ENCODE measurements around the gene TBX21. TPM values are rescaled to one million over a fixed set of nuclear protein-coding genes. Genes with fewer than 3 reads are reported as not detected.

The TBX21 gene
- polyA plus RNA-seq, 6 donors from 2014 or later = 0.11 to 2.9 (median 2.0) TPM

GRCh38 chr17:47702391-47702995 is 30.5 kb upstream of the TBX21 start:
- Mint-ChIP-seq H3K27me3 (no peaks in the 10 kb centered on the region), H3K27ac (peak overlapping the region in 4 of 6 donors; percentile 32 to 80 (median 46)), H3K4me1 (peaks cover 65 to 69% (median 66%) of the 10 kb centered on the region in 3 donors), H3K4me3 (peak overlapping the region in 7 of 8 donors; percentile 18 to 83 (median 67)), H3K9me3 (no peaks in the 10 kb centered on the region), H3K36me3 (no peaks in the 10 kb centered on the region)
- no peak for ATAC-seq (ENCODE audit: low read depth in 2 of 2)
- DNase-seq = no peak

DNA sequence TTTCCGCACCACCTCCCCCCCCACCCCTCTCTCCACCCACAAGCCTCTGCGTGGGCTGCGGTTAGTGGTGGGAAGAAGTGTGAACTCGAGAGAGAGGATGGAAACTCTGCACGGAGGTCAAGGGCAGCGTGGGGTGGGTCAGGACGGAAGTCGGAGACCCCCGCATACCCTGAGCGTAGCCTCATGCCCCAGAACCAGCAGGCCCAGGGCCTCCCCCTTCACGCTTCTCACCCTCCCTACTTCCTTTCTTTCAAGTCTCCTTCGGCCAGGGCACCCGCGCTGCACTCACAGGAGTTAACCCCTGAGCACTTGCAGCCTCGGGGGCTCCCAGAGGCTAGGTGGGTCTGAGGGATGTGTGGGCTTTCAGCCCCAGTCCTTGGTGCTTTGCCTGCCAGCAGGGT is 29.8 kb upstream of the TBX21 start:
- peak; percentile 35 for DNase-seq
- Mint-ChIP-seq H3K9me3 (no peaks in the 10 kb centered on the region), H3K4me3 (peak overlapping the region; percentile 68 to 90 (median 78)), H3K27me3 (no peaks in the 10 kb centered on the region), H3K4me1 (peaks cover 65 to 71% (median 68%) of the 10 kb centered on the region in 3 donors), H3K36me3 (no peaks in the 10 kb centered on the region), H3K27ac (peak overlapping the region in 4 of 6 donors; percentile 14 to 86 (median 50))
- peak; percentile 52 to 56 for ATAC-seq (ENCODE audit: low read depth in 2 of 2)

DNA sequence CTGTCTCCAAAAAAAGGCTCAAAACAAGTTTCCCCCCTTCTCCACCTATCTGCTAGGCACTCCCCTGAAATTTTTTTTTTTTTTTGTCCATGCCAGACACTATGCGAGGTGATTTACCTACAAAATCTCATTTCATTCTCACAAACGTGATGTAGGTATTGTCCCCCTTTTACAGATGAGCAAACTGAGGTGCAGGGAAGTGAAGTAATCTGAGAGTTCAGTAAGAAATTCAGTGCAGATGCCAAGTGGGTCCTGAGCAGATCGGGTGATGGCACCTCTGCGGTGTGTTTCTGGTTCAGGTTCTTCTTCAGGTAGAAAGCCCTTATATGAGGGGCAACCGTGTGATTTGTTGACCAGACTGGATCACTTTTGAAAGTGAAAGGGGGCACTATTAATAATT is 29.4 kb upstream of the TBX21 start:
- DNase-seq = no peak
- no peaks in the 10 kb centered on the region for H3K27me3 Mint-ChIP-seq
- peak overlapping the region in 5 of 6 donors; percentile 14 to 86 (median 42) for H3K27ac Mint-ChIP-seq
- no peaks in the 10 kb centered on the region for H3K36me3 Mint-ChIP-seq
- H3K4me1 Mint-ChIP-seq = peaks cover 63 to 68% (median 63%) of the 10 kb centered on the region in 3 donors
- no peaks in the 10 kb centered on the region for H3K9me3 Mint-ChIP-seq
- H3K4me3 Mint-ChIP-seq = peak overlapping the region; percentile 68 to 90 (median 78)
- peak in 1 of 2 donors; percentile 3 for ATAC-seq (ENCODE audit: low read depth in 2 of 2)

GRCh38 chr17:47704116-47704515 is 28.9 kb upstream of the TBX21 start:
- no peaks in the 10 kb centered on the region for H3K36me3 Mint-ChIP-seq
- peak overlapping the region; percentile 14 to 87 (median 80) for H3K27ac Mint-ChIP-seq
- DNase-seq (peak; percentile 44), ATAC-seq (ENCODE audit: low read depth in 2 of 2) (peak; percentile 48 to 67)
- H3K9me3 Mint-ChIP-seq = no peaks in the 10 kb centered on the region
- H3K4me1 Mint-ChIP-seq = peaks cover 59 to 66% (median 60%) of the 10 kb centered on the region in 3 donors
- H3K4me3 Mint-ChIP-seq = peak overlapping the region; percentile 68 to 90 (median 78)
- H3K27me3 Mint-ChIP-seq = no peaks in the 10 kb centered on the region

DNA sequence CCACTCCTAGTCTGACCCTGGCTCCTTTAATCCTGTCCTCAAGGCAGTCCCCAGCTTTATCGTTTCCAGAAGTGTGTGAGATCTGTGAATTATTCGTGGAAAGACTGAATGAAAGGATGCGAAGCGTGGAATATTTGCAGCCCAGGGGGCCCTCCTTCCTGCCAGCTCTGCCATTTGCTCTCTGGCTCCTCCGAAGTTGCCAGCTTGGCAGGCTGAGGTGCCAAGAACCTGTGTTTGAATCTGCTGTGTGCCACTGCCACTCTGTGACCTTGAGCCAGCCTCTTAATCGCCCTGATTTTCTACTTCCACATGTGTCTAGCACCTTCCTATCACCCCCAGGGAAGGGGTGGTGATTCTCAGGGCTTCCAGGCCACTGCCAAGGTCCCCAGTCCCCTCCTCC is 28.3 kb upstream of the TBX21 start:
- ATAC-seq (ENCODE audit: low read depth in 2 of 2) = no peak
- H3K4me3 Mint-ChIP-seq = peak overlapping the region in 6 of 8 donors; percentile 31 to 89 (median 76)
- H3K27ac Mint-ChIP-seq = peak overlapping the region in 2 of 6 donors; percentile 83 to 86
- DNase-seq = no peak
- H3K27me3 Mint-ChIP-seq = no peaks in the 10 kb centered on the region
- no peaks in the 10 kb centered on the region for H3K36me3 Mint-ChIP-seq
- H3K9me3 Mint-ChIP-seq = no peaks in the 10 kb centered on the region
- H3K4me1 Mint-ChIP-seq = peaks cover 59 to 65% (median 60%) of the 10 kb centered on the region in 3 donors

DNA sequence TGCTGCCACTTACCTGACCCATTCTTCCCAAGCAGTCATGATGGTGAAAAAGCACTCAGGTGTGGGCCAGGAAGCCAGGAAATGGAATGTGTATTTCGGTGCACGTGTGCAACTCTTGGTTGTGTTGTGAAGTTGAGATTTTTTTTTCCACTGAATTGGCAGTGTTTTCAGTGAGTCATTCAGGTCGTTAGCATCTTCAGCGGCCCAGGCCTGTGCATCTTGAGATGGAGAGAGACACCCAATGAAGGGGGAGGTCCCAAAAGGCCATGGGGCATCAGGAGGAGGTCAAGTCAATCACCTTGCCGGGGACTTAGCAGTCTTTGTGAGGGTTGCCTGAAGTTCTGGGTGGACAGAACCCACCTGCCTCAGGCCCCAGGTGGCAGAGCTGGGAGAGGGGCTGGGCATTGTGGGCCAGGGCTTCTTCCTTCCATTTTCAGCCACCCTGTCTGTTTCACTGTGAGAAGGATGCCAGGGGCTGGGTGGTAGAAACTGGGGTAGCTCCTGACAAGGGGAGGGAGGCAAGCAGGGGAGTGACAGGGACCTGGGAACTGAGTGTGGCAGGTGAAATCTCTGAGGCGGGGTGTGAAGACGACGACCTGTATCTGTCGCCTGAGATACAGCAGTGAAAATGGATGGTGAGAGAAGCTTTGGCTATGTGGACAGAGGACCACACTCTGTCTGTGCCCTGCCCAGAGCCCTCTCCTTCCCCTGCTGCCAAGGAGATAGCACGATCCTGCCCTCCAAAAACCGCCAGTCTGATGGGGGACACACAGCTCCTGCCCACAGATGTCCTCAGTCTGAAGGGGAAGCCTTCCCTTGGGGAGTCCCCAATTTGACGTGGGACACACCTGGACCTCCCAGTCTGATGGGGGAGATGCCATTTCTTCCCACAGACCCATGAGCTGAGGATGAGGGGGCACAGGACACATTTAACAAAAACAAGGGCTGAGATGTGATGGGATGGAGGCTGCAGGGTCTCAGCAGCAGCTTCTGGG is 27.2 kb upstream of the TBX21 start:
- Mint-ChIP-seq H3K27me3 (no peaks in the 10 kb centered on the region), H3K9me3 (no peaks in the 10 kb centered on the region), H3K4me3 (peak overlapping the region in 6 of 8 donors; percentile 43 to 89 (median 70)), H3K36me3 (peaks cover 0 to 7% of the 10 kb centered on the region in 2 donors), H3K4me1 (peaks cover 59 to 65% (median 64%) of the 10 kb centered on the region in 3 donors), H3K27ac (peak overlapping the region in 5 of 6 donors; percentile 8 to 90 (median 58))
- DNase-seq = no peak
- peak; percentile 3 to 13 for ATAC-seq (ENCODE audit: low read depth in 2 of 2)

DNA sequence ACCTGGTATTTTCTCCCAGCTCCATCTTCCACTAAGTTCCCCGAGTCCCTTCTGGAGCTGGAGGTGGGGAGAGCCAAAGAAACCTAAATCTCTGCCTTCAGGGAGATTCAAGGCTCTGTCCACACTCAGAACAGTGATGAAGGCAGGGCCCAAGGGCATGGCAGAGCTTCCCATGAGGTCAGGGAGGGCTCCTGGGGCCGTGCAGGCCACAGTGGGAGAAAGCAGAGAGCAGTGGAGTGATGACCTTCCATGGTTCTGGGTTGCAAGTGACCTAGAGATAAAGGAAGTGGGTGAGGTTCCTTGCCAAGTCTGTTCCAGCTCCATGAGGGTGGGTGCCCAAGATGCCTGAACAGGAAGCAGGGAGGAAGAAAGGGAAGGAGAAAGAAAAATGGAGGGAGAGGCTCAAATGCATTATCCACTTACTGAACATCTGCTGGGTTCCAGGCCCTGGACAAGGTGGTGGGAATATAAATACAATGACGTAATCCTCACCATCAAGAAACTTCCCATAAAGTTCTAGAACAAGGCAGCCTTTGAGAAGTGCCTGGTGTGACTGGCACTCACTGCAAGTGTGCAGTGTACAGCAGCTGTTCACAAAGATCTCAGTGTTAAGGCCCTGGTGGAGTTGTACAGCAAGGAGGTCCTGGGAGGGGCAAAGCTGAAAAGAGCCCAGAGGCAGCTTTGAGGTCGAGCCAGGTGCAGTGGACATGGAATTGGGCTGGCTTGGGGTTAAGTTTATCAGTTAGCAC is 25.8 kb upstream of the TBX21 start:
- Mint-ChIP-seq H3K9me3 (no peaks in the 10 kb centered on the region), H3K4me1 (peaks cover 55 to 59% (median 57%) of the 10 kb centered on the region in 3 donors), H3K4me3 (peak overlapping the region in 2 of 8 donors; percentile 65 to 68), H3K36me3 (peaks cover 0 to 7% of the 10 kb centered on the region in 2 donors), H3K27me3 (no peaks in the 10 kb centered on the region), H3K27ac (peak overlapping the region in 2 of 6 donors; percentile 25 to 64)
- DNase-seq = no peak
- ATAC-seq (ENCODE audit: low read depth in 2 of 2) = no peak

GRCh38 chr17:47707884-47708283 is 25.2 kb upstream of the TBX21 start:
- Mint-ChIP-seq H3K36me3 (peaks cover 0 to 7% of the 10 kb centered on the region in 2 donors), H3K9me3 (no peaks in the 10 kb centered on the region), H3K4me3 (no peak overlapping the region), H3K27ac (no peak overlapping the region), H3K27me3 (no peaks in the 10 kb centered on the region), H3K4me1 (peaks cover 55 to 61% (median 57%) of the 10 kb centered on the region in 3 donors)
- ATAC-seq (ENCODE audit: low read depth in 2 of 2) (no peak), DNase-seq (no peak)

GRCh38 chr17:47708312-47708863 is 24.6 kb upstream of the TBX21 start:
- Mint-ChIP-seq H3K4me1 (peaks cover 56 to 61% (median 58%) of the 10 kb centered on the region in 3 donors), H3K4me3 (no peak overlapping the region)

GRCh38 chr17:47708864-47709541 is 24.0 kb upstream of the TBX21 start:
- ATAC-seq (ENCODE audit: low read depth in 2 of 2) = no peak
- no peaks in the 10 kb centered on the region for H3K27me3 Mint-ChIP-seq
- no peak overlapping the region for H3K27ac Mint-ChIP-seq
- H3K9me3 Mint-ChIP-seq = no peaks in the 10 kb centered on the region
- peaks cover 57 to 61% (median 58%) of the 10 kb centered on the region in 3 donors for H3K4me1 Mint-ChIP-seq
- H3K4me3 Mint-ChIP-seq = no peak overlapping the region
- peaks cover 0 to 7% of the 10 kb centered on the region in 2 donors for H3K36me3 Mint-ChIP-seq
- DNase-seq = no peak

More at GRCh38 chr17:47708312-47708863, 24.6 kb upstream of the TBX21 start:
- no peaks in the 10 kb centered on the region for H3K9me3 Mint-ChIP-seq
- no peak overlapping the region for H3K27ac Mint-ChIP-seq
- DNase-seq = no peak
- no peaks in the 10 kb centered on the region for H3K27me3 Mint-ChIP-seq
- no peak for ATAC-seq (ENCODE audit: low read depth in 2 of 2)
- peaks cover 0 to 7% of the 10 kb centered on the region in 2 donors for H3K36me3 Mint-ChIP-seq

DNA sequence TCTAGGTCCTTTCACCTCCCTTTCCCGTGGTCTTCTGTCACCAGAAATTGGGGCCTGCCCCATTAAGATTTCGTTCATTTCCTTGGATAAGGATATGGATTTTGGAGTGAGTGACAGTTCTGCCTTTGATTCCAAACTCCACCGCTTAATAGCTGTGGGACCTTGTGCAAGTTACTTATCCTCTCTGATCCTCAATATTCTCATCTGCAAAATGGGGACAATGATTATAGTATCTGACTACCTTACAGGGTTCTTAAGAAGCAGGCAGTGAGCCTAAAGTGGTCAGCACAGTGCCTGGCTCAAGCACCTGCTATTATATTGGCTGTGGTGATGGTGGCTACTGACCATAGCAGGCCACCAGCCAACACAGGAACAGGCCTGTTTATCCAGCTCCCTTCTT is 23.4 kb upstream of the TBX21 start:
- DNase-seq (no peak), ATAC-seq (ENCODE audit: low read depth in 2 of 2) (no peak)
- Mint-ChIP-seq H3K36me3 (peaks cover 0 to 7% of the 10 kb centered on the region in 2 donors), H3K4me1 (peaks cover 58 to 61% (median 58%) of the 10 kb centered on the region in 3 donors), H3K27ac (no peak overlapping the region), H3K9me3 (no peaks in the 10 kb centered on the region), H3K4me3 (no peak overlapping the region), H3K27me3 (no peaks in the 10 kb centered on the region)

GRCh38 chr17:47711366-47712099 is 21.5 kb upstream of the TBX21 start:
- Mint-ChIP-seq H3K36me3 (peaks cover 0 to 7% of the 10 kb centered on the region in 2 donors), H3K27me3 (no peaks in the 10 kb centered on the region), H3K27ac (peak overlapping the region in 2 of 6 donors; percentile 7 to 31), H3K4me1 (peaks cover 55 to 60% (median 57%) of the 10 kb centered on the region in 3 donors), H3K4me3 (no peak overlapping the region), H3K9me3 (no peaks in the 10 kb centered on the region)
- DNase-seq = no peak
- ATAC-seq (ENCODE audit: low read depth in 2 of 2) = no peak

Measured in naive B cell (primary cell).